ENCODE data around the gene SLC8A1.

Gene SLC8A1

DNA sequence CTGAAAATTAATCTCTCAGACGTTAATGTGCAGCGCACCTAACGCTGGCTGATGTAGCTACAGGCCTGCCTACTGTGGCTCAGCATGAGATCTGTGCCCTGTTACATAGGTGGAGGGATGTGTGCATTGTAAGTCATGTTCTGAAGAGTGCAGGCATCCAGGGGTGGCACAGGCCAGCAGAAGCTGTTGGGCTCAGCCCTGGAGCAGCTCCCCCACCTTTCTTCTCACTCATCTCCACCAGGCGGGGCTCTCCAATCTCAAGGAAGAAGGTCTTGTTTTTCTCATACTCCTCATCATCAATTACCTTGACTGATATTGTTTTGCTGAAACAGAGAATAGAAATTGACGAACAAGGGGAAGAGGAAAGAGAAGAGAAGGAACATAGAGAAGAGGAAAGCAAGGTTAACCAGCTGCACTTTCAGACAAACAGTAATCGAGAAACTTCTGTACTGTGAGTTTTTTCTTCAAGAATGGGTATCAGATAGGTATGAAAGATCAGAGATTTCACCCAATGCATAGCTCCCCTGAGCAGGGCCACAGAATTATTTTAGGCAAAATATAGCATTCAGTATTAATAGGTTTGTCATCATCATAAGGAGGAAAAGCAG is 273.6 kb downstream of the SLC8A1 start:
- no peak for DNase-seq

DNA sequence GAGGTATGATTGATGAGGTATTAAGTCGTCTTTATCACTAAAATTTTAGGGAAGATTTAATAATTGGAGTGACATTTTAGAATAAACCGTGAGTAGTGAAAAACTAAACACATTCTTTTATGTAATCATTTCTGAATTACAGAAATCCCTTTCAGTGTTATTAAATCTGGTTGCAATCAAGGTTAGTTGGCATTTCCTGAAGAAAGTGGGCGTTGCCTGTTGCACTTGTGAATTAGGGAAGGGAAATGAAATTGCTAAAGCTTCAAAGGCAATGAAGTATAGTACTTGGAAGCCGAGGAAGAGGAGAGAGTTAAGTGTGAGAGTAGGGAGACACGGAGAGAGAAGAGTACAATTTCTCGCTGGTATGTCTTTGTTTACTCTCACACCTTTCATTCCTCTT is 274.5 kb downstream of the SLC8A1 start:
- DNase-seq, result no peak

DNA sequence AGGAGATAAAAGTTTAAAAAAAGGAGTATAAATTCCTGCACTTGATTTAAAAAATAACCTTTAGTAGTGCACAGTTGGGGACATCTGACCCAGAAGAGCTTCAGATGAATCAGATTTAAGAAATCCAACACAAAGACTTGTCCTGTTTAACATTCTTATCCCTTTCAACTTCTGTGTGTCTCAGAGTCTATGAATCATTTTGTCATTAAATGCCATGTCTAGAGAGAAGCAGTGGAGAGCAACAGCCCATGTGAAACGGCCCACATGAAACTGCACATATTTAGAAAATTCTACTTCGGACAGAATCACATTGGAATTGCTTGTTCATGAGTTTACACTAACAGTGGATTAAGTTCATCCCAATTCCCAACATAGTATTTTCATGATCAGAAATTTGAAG is 278.6 kb downstream of the SLC8A1 start:
- DNase-seq, result no peak

DNA sequence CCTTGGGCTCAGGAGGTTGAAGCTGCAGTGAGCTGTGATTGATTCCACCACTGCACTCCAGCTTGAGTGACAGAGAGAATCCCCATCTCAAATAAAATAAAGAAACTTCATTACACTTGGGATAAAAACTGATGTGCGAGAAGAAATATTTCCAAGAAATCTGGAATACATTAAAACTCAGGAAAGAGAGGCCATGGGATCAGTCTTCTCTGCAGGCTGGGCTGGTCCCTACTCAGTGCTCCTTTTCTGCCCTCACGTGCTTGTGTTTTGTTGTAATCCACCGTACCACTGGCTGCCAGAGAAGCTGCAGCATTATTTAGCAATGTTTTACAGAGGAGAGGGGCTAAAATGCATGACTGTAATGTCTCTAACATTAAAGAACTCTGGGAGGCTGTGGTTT is 282.0 kb downstream of the SLC8A1 start:
- DNase-seq, result no peak

DNA sequence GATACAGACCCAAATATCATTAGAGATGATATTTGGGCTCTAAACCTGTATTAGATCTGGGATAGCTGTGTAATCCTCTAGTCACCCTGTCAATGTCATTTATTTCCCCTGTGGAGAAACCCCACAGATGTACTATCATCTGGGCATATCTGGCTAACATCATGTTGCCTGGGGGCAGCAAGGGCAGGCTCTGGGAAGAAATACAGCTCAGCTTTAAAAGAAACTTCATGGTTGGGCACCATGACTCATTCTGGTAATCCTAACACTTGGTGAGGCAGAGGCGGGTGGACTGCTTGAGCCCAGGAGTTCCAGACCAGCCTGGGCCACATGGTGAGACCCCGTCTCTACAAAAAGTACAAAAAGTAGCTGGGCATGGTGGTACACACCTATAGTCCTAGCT is 282.5 kb downstream of the SLC8A1 start:
- no peak for DNase-seq

DNA sequence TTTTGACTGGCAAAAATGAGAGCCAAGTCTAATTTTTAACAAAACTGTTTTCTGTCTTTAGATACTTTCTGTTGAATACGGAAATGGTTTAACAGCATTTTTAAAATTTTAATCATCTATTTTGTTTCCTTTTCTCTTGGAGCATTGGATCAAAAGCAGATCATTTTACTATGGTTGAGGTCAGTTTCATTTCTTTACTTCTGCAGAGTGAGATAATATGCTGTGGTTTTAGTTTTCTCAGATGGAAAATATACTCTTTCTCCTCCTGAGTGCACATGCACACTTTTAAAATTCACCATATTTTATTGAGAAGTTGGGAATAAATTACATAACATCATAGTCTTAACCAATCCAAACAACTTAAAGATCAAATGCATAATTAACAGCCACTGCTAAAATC is 283.3 kb downstream of the SLC8A1 start:
- no peak for DNase-seq

DNA sequence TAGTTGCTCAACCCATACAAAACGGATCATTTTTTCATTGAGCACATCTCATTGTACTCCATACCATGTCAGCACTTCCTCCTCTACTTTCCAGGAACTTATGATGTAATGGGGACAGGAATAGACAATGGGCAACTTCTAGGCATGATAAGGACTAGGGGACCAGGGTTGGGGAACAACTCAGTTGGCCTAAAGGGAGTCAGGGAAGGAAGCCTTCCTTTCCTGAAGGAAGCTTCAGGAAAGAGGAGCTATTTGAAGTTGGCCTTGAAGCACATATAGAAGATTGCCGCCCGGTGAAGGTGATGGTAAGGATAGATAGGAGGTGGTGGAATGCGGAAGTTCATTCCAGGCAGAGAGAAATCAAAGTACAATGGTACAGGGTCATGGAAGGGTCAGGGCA is 283.9 kb downstream of the SLC8A1 start:
- no peak for DNase-seq

DNA sequence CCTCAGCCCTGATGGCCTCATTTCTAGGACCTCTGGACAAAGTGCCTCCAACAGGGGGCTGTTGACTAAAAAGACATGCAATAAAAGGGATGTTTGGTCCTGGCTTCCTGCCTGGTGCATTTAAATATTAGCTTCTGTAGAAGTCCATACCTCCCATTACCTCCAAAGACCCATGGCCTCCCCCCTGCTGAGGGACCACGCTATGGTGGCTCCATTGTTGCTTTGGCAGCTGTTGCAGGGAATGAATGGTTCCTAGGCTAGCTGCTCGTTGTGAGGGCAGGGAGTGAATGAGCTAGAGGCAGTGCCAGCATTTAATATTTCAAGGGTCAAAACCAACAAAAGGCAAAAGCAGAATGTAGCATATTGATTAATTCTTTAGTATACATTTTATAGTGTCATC is 285.9 kb downstream of the SLC8A1 start:
- no peak for DNase-seq

DNA sequence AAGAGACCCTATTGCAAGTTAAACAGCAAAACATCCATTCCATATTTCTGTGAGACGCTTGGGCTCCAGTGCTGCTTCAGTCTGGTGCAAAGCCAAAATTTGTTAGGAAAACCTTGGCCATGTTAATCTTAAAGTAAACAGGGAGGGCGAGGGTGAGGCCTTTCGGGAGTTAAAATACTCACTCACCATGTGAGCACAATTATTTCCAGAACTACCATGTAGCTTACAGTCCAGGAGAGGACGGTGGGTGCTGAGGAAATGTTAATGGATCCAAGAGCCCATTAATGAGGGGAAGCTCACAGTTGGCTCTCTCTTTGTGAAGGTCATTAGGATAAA is 286.4 kb downstream of the SLC8A1 start:
- no peak for DNase-seq

DNA sequence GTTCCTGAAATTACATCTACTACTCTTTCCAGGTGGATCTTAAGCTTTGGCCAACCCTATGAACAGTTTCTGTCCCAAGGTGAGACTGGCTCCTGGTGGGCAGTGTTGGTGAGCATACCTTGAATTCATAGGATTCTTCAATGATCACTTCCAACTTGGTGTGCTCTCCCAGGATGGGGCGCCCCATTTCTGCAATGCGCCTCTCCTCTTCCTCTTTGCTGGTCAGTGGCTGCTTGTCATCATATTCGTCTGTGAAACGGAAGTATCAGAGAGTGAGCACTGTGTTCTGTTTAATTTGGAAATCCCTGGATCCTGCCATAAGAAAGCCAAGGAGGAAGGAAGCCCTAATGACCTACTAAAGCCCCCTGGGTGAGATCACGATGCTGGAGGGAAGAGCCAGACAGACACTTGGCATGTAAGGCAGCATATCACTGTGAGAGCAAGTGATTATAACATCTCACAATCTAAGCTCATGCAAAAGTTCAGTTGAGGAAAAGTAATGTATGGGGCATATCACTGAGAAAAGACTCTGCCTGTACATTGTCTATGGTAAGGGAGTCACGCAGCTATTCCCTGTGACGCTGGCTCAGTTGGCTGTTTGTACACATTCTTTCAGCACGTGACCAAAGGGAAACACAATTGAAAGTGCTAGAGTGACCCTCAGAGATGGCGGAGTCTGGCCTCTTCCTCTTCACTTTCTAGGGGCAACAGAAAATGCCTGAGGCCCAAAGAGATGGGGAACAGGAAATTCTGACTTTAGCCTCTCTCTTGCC is 287.0 kb downstream of the SLC8A1 start:
- DNase-seq, result no peak

DNA sequence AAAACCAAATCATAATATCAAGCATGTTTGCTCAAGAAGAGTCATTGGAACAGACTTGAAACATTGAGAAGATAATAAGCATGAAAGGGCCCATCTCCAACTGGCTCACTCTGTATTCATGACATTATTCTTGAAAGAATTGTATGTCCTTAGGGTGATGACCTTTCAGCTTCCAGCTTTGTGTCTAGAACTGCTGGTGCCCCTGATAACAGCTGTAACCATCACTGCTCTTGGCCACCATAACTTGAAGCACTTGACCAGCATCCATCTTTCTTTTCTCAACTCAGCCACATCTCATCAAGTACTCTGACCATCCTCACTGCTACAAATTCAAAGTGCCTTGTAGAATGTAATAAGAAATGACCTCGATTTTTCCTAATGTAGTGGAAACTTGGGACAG is 289.9 kb downstream of the SLC8A1 start:
- no peak for DNase-seq

DNA sequence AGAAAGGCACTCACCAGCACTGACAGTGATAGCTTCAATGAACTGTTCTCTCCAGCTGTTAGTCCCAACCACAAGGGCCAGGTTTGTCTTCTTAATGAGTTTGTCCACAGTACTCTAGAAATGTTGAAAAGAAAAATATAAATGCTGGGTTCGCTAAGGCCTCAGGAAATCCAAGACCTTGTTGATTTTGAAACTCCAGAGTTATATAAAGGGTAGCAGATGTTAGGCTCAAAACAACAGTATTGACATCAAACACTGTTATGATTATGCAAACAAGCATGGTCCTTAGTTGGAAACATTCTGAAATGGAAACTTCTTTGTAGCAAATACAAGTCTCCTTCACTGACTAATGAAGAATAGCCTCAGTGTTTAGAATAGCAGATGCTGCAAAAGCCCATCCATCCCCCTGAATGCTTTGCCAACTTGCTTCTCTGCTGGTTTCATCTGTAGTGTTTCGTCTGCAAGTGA is 291.1 kb downstream of the SLC8A1 start:
- no peak for DNase-seq

DNA sequence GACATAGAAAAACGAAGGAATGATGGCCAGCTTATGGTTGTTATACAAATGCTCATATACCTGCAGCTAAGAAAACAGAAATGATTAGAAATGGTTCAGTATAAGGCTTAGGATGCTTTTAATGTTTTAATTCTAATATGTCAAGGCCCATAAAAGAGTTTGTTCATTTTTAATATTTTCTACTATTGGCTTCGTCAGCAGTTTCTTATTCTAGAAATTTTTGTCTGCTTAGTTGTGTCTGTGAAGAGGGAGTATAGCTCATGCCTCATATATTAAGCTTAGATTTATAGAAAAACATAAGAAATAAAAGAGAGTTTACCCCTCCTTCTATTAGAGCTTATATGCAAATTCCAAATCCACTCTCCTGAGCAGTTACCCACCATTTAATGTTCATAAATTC is 292.6 kb downstream of the SLC8A1 start:
- DNase-seq, result no peak

DNA sequence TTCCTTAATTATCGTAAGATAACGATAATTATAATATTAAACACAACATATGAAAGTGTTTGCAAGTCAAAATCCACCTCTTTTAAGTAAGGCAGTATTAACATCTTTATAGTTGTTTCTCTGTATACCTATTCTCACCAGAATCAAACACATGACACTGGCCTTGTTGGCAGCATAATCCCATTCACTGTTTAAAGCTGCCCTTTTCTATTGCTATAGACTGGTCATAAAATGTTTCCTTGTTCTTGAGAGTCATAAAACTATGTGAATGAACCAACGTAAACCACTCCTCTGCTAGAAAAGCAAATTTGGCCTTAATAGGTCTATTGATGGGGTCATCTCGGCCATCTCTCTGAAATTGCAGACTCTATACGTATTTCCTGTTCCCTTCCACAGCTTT is 293.1 kb downstream of the SLC8A1 start:
- no peak for DNase-seq

DNA sequence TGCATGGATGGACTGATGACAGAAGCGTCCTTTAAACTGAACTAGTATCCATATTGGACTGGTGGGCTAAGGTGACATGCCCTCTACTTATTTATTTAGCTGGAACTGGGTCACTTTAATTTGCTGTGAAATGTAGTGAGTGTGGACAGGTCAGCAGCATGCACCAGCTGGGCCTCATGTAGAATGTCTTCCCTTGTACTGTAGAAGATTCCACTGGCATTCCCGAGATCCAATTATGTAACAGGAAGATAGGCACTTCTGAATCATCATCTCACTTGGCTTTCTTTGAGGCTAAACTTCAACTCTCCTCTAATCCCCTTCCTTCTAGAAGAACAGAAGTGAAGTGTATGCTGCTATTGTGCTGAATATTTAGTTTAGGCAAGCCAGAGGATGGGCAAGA is 296.2 kb downstream of the SLC8A1 start:
- DNase-seq, result no peak

DNA sequence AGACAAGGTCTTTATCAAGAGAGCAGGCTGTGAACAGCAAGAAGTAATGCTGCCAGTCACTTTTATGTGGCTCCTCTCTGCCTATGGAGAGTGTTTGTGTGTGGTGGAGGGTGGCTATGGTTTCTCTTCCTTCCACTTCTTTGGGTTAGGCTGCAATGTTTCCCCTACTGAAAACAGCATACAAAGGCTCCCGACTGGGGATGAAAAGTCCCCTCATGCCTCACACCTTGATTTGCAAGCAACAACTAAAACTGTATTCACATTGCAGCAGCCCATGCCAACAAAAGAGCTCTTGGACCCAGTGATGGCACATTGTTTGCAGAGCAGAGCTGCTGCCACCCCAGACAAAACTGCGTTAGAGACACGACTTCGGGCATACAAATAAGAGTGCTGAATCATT is 301.6 kb downstream of the SLC8A1 start:
- DNase-seq, result no peak

DNA sequence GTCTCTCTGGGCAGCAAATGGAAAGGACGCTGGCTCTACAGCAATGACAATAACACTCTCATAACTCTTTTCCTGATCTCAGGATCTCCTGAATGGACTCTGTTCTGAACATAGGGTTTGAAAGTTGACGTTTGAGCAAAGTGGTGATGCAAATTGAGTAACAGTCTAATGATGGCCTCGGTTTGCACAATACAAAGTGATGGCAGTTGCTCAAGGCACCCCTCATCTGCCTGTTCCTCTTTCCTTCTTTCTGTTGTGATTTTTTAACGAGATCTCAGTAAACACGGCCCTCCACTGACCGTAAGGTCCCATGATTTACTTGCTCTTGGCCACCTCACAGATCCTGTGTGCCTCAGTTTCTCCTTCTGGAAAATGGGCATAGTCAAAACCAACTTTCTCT is 303.6 kb downstream of the SLC8A1 start:
- no peak for DNase-seq

DNA sequence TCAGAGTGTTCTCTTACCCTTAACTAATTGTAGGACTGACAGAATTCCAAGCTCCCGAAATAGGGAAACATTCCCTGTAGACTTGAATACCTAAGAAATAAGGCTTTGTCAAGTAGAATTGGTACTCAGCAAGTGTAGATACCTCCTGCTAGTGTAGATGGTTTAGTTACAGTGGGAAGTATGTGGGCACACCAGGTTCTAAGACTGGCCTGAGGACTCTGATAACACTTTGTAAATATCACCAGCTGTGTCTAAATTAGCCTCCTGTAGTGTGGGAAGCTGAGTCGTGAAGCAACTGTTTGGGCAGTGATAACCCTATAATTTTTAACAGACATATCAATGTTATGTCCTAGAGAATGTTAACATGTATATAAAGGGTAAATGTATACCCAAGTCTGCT is 304.5 kb downstream of the SLC8A1 start:
- DNase-seq, result no peak

DNA sequence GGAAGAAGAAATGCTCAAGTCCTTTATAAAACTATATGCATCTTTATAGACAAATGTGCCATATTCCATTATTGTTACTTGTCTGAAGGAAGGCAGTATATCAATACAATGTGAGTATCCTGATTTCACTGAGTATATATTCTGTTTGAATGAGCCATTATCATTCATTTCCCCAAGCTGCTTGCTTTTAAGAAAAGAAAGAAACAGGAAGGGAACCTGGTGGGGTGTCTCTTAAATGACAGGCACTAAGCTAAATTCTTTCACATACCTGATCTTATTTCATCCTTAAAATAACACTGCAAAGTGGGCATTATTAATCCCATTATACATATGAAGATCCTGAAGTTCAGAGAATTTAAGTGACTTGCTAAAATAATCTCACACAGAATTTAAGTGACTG is 307.9 kb downstream of the SLC8A1 start:
- no peak for DNase-seq

DNA sequence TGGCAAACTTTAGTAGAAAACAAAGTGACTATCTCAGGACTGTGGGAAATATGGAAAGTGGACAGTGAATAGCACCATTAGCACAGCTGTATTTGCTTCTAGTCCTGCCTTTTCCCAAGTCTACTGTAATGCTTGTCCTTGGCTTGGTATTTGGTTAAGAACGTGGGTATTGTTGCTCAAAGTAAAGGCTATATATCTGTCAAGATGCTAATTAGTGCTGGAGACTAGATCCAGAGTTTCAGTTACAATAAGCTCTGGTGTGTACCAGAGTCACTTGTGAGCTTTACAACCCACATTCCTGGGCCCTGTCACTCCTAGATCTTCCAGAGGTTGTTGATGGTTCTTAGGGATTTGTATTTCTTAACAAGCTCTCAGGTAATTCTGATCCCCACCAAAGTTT is 313.6 kb downstream of the SLC8A1 start:
- no peak for DNase-seq

DNA sequence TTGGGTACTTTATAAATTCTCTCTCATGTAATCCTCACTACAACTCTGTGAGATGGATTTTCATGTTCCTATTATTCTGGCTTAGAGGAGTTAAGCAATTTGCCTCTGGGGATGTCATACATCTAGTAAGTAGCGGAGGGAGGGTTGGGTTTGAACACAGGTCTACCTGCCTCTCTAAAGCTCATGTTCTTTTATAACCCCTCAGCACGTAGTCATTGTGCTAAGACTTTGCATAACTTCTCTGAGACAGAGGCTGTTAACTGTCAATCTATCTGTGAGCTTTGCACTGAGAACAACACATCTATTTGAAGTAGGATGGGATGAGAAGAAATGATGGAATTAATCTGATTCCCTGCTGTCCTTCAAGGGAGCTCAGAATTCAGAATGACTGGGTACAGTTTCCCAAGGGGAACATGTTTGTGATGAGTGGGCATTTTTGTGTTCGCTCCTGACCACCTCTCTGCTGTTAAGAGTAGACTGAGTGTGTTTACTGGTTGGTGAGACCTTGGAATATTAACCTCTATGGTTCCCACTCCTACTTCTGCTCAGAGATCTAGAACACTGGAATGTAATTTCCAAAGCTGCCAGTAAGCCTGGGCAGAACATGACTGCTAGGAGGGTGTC is 320.7 kb downstream of the SLC8A1 start:
- DNase-seq, result no peak

DNA sequence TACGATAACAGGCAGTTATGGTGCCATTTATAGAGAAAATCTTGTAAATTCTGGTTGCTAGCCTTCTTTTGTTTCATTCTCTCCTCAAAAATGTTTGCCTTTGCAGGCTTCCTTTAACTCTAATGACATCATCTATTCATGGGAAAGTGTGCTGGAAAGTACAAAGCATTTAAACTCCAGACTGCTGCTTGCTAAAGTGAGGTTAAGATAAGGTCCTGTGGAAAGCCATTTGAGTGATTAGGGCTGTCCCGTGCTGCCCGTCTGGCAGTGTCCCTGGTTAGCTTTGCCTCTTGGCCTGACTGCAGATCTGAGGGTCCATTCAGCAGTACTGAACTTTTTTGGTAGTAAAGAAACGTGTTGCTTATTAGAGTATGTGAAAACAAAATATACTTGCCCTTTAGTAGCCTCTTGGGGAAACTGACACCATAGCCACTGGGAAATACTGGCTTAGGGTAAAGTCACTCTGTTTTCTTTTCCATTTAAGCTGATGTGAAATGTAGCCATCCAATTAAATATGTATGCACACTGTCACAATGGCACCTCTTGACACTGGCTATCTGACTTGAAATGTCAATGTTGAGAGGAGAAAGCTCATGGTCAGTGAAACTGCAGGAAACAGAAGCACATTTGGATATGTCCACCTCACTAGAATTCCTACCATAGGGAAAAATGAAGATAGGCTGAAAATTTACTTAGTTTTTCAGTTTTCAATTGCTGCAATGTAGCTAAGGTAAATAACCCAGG is 321.5 kb downstream of the SLC8A1 start:
- no peak for DNase-seq

DNA sequence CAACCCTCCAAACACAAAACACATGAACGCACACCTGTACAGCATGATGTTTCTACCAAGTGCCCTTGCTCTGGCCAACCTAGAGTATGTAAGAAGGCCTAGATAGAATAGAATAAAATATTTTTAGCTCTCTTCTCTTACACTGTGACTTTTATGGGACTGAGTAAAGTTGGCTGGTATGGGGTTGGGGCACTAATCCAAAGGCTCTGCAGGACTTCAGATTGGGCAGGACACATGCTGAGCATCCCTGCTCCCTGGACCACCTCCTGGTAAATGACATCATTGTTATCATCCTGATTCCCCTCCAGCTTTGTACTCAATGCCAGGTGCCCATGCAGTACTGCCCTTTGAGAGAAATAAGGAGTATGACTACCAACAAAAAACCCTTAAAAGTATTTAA is 322.2 kb downstream of the SLC8A1 start:
- no peak for DNase-seq

DNA sequence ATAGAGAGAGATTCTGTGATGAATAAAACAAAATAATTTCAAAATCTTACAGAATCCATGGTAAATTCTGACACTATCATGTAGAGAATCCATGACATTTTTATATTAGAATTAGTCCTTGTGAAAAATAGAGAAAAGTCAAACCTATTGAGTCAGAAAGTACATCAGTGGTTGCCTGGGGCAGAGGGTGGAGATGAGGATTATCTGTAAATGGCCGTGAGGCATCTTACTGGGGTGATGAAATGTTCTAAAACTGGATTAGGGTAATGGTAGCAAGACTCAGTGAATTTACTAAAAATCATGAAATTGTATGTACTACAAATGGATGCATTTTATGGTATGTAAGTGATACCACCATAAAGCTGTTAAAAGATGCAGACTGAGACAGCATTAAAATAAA is 323.1 kb downstream of the SLC8A1 start:
- DNase-seq, result no peak

Data from CD4-positive, alpha-beta T cell treated with Interleukin-4 for 4 hours (primary cell).